ENCODE results near the gene CD82. TPM values are rescaled to one million over a fixed set of nuclear protein-coding genes. Genes with fewer than 3 reads are reported as not detected.
A peak's percentile ranks its signal among the peaks of the same experiment; 100 is the strongest.

CD82 gene
- total and polyA plus RNA-seq, 7 experiments from 2014 or later = 36.4 to 319 (median 57.2) TPM

DNA sequence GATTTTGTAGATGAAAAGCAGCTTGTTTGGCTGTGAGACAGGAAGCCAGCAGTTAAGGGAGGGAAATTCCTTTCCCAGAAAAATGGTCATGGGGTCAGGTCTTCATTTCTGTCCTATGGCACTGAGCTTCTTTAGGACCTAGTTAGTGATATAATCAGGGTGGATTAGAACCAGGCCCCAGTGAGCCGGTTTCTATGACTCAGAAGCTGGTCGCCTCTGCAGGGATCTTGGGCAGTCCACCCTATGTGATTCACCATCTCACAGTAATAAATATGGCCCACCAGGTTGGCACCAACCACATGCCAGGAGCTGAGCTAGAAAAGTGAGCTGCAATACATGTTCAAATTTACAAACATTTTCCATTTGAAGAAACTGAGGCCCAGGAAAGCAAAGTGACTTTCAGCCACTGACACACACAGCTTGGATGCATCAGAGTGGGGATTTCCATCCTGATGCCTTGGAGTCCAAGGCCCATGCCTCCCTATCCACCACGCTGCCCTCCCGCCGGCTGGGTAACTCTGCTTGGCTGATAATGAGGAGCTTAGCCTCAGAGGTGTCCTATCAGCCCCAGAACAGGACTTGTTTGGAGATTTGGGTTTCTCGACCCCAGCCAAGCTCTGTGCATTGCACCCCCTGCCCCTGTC, 42.0 kb downstream of the CD82 start:
- Histone ChIP-seq H3K4me3 (ENCODE audit: low read length) (no peak overlapping the region), H3K27ac (ENCODE audit: low read depth, low read length) (peak overlapping the region; percentile 1), H3K36me3 (ENCODE audit: control insufficient read depth in 2 of 3, insufficient read depth in 3 of 3, low read length in 3 of 3) (peaks cover 0 to 23% (median 0%) of the 10 kb centered on the region in 3 experiments), H3K4me1 (ENCODE audit: control insufficient read depth in 2 of 2, insufficient read depth in 2 of 2, low read length in 2 of 2) (peaks cover 35 to 42% of the 10 kb centered on the region in 2 donors), H3K27me3 (ENCODE audit: control insufficient read depth in 2 of 2, insufficient read depth in 2 of 2, low read length in 2 of 2) (no peaks in the 10 kb centered on the region), H3K9me3 (ENCODE audit: control insufficient read depth in 2 of 3, low read length in 3 of 3) (no peaks in the 10 kb centered on the region)
- intact Hi-C loops (cut with micrococcal nuclease) = no loop called here
- Mint-ChIP-seq H3K36me3 (peaks cover 0 to 49% (median 15%) of the 10 kb centered on the region in 5 donors), H3K9me3 (no peaks in the 10 kb centered on the region), H3K4me1 (peaks cover 34 to 69% (median 48%) of the 10 kb centered on the region in 7 donors), H3K4me3 (peak overlapping the region in 1 of 10 donors; percentile 38), H3K27ac (peak overlapping the region; percentile 2 to 93 (median 89)), H3K27me3 (no peaks in the 10 kb centered on the region)
- DNase-seq (no peak), ATAC-seq (no peak)
- POLR2A ChIA-PET = interaction anchor here (1.0 to 1.3 kb wide), 4 partner anchors 10 to 42 kb away, joined by 3 to 5 read pairs (median 4); partner anchors contain the start of gene CD82
- CTCF ChIA-PET = interaction anchor here (0.8 kb wide), 1 partner anchor 48 kb away, joined by 5 read pairs; no protein-coding TSS in a partner anchor

DNA sequence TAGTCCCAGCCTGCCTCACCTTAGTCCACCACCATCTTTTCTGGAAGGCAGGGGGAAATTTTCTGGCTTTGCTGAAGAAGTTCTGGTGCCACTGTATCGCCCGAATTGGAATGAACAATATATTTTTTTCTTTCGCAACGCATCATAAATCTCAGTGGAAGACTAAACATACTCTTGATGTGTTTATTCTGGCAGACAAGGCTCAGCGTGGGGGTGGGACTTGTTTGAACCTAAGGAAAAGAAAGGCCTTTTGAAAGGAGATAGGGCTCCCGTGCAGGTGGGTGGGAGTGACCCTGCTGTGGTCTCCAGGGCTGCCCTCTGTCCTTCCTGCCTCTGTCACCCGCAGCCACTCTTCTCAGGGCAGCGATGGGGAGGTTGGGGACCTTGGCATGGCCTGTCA, 42.5 kb downstream of the CD82 start:
- peak overlapping the region in 1 of 10 donors; percentile 38 for H3K4me3 Mint-ChIP-seq
- intact Hi-C loops (cut with micrococcal nuclease) = no loop called here
- ATAC-seq (no peak), DNase-seq (no peak)
- H3K9me3 ChIP-seq (ENCODE audit: control insufficient read depth in 2 of 3, low read length in 3 of 3) = no peaks in the 10 kb centered on the region
- H3K36me3 ChIP-seq (ENCODE audit: control insufficient read depth in 2 of 3, insufficient read depth in 3 of 3, low read length in 3 of 3) = peaks cover 0 to 23% (median 0%) of the 10 kb centered on the region in 3 experiments
- peaks cover 0 to 49% (median 15%) of the 10 kb centered on the region in 5 donors for H3K36me3 Mint-ChIP-seq
- peak overlapping the region; percentile 56 to 94 (median 90) for H3K27ac Mint-ChIP-seq
- peak overlapping the region; percentile 40 for H3K27ac ChIP-seq (ENCODE audit: low read depth, low read length)
- ChIA-PET POLR2A (interaction anchor here (1.0 to 1.3 kb wide), 4 partner anchors 11 to 42 kb away, joined by 3 to 5 read pairs (median 4); partner anchors contain the start of gene CD82), CTCF (interaction anchor here (0.8 kb wide), 1 partner anchor 49 kb away, joined by 5 read pairs; no protein-coding TSS in a partner anchor)
- H3K4me3 ChIP-seq (ENCODE audit: low read length) = no peak overlapping the region
- H3K27me3 Mint-ChIP-seq = no peaks in the 10 kb centered on the region
- H3K27me3 ChIP-seq (ENCODE audit: control insufficient read depth in 2 of 2, insufficient read depth in 2 of 2, low read length in 2 of 2) = no peaks in the 10 kb centered on the region
- no peaks in the 10 kb centered on the region for H3K9me3 Mint-ChIP-seq
- peaks cover 39 to 47% of the 10 kb centered on the region in 2 donors for H3K4me1 ChIP-seq (ENCODE audit: control insufficient read depth in 2 of 2, insufficient read depth in 2 of 2, low read length in 2 of 2)
- H3K4me1 Mint-ChIP-seq = peaks cover 34 to 72% (median 54%) of the 10 kb centered on the region in 7 donors

DNA sequence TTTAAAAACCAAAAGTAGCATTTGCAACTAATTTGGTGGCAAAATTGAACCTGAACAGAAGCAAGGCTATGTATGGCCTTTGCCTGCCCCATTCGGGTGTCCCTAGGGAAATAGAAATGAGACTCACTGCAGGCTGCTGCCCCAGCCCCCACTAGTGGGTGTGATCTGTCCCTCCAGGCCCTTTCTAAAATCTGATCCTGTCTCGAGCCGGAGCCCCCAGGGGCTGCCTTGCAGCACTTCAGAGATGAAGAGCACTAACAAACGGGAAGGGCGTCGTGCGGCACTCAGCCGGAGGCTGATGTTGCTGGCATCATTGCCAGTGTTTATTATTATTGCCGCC, 43.2 kb downstream of the CD82 start:
- DNase-seq (no peak), ATAC-seq (no peak)
- H3K36me3 ChIP-seq (ENCODE audit: control insufficient read depth in 2 of 3, insufficient read depth in 3 of 3, low read length in 3 of 3) = peaks cover 0 to 23% (median 0%) of the 10 kb centered on the region in 3 experiments
- Mint-ChIP-seq H3K9me3 (no peaks in the 10 kb centered on the region), H3K36me3 (peaks cover 0 to 47% (median 15%) of the 10 kb centered on the region in 5 donors), H3K27ac (peak overlapping the region in 8 of 9 donors; percentile 69 to 94 (median 90)), H3K27me3 (no peaks in the 10 kb centered on the region), H3K4me3 (peak overlapping the region in 6 of 10 donors; percentile 16 to 76 (median 55)), H3K4me1 (peaks cover 36 to 78% (median 60%) of the 10 kb centered on the region in 7 donors)
- H3K27ac ChIP-seq (ENCODE audit: low read depth, low read length) = peak overlapping the region; percentile 40
- CTCF ChIA-PET = interaction anchor here (1.1 to 14.7 kb wide), 3 partner anchors 13 to 50 kb away, joined by 3 to 379 read pairs (median 3); partner anchors contain the start of gene CD82
- H3K4me1 ChIP-seq (ENCODE audit: control insufficient read depth in 2 of 2, insufficient read depth in 2 of 2, low read length in 2 of 2) = peaks cover 45 to 53% of the 10 kb centered on the region in 2 donors
- intact Hi-C loops (cut with micrococcal nuclease) = no loop called here
- POLR2A ChIA-PET = interaction anchor here (1.8 to 6.0 kb wide), 4 partner anchors 10 to 44 kb away, joined by 10 to 42 read pairs (median 16); partner anchors contain the start of gene CD82
- H3K4me3 ChIP-seq (ENCODE audit: low read length) = no peak overlapping the region
- no peaks in the 10 kb centered on the region for H3K9me3 ChIP-seq (ENCODE audit: control insufficient read depth in 2 of 3, low read length in 3 of 3)
- H3K27me3 ChIP-seq (ENCODE audit: control insufficient read depth in 2 of 2, insufficient read depth in 2 of 2, low read length in 2 of 2) = no peaks in the 10 kb centered on the region

DNA sequence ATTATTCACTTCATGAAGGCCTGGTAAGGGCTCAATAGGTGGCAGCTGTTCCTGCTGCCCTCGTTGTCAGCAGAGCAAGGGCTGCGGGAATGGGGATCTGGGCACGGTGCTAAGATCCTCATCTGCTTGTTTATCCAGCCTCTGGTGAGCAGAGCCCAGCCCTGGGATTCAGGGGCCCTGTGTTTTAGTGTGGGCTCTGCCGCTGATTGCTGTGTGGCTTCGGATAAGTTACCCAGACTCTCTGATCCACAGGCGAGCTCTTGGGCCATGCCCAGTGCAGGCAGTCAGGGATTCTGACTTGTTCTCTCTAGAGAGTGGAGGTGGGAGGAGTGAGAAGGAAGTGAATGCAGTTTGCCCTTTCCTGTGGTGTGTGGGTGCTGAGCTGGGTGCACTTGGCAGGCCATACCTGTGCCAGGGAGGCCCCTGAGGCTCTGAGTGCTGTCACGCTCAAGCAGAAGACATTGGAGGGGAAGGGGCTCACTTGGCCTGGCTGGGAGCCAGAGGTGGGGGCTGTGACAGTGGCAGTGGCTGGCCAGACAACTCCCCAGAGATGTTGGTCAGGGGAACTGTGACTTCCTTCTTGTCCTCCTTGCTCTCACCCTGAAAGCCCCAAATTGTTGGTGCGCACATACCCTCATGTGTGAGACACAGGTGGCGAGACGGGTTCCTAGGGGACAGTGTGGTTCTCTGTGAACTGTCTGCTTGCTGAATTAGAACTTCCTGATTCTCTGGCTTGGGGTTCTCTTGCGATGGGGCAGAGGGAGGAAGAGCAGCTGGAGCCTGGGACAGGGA, 43.7 kb downstream of the CD82 start:
- intact Hi-C loops (cut with micrococcal nuclease) = loop anchor here in 1 of 2 donors (1.0 kb wide), 1 partner anchor 12 kb away; no protein-coding TSS in a partner anchor
- Mint-ChIP-seq H3K9me3 (no peaks in the 10 kb centered on the region), H3K27ac (peak overlapping the region; percentile 86 to 94 (median 90)), H3K4me3 (peak overlapping the region; percentile 33 to 76 (median 68)), H3K36me3 (peaks cover 0 to 44% (median 11%) of the 10 kb centered on the region in 5 donors), H3K4me1 (peaks cover 34 to 78% (median 64%) of the 10 kb centered on the region in 7 donors), H3K27me3 (no peaks in the 10 kb centered on the region)
- Histone ChIP-seq H3K4me3 (ENCODE audit: low read length) (no peak overlapping the region), H3K9me3 (ENCODE audit: control insufficient read depth in 2 of 3, low read length in 3 of 3) (no peaks in the 10 kb centered on the region), H3K27ac (ENCODE audit: low read depth, low read length) (peak overlapping the region; percentile 40), H3K4me1 (ENCODE audit: control insufficient read depth in 2 of 2, insufficient read depth in 2 of 2, low read length in 2 of 2) (peaks cover 51 to 57% of the 10 kb centered on the region in 2 donors), H3K27me3 (ENCODE audit: control insufficient read depth in 2 of 2, insufficient read depth in 2 of 2, low read length in 2 of 2) (no peaks in the 10 kb centered on the region), H3K36me3 (ENCODE audit: control insufficient read depth in 2 of 3, insufficient read depth in 3 of 3, low read length in 3 of 3) (peaks cover 0 to 18% (median 0%) of the 10 kb centered on the region in 3 experiments)
- DNase-seq (peak in 3 of 9 donors; percentile 32 to 36 (median 36)), ATAC-seq (peak; percentile 58)
- ChIA-PET CTCF (interaction anchor here (0.8 to 14.7 kb wide), 4 partner anchors 13 to 50 kb away, joined by 3 to 379 read pairs (median 3); partner anchors contain the start of gene CD82), POLR2A (interaction anchor here (0.9 to 6.0 kb wide), 6 partner anchors 10 to 44 kb away, joined by 3 to 42 read pairs (median 10); partner anchors contain the start of gene CD82)

DNA sequence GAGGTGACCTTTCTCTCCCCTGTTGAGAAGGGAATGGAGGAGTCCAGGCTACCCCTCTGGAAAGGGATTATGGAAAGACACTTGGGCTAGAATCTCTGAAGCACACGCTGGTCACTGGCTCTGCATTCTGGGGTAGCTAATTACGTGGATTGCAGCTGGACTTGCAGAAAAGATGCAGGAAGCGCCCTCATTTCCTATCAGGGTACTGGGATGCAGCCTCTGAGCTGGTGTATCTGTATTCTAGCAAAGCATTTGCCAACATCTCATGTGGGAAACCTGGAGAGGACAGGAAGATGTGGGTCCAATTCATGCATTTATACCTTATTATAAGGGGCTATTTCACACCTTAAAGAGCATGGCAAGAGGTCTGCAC, 44.3 kb downstream of the CD82 start:
- intact Hi-C loops (cut with micrococcal nuclease) = loop anchor here in 1 of 2 donors (1.0 kb wide), 1 partner anchor 12 kb away; no protein-coding TSS in a partner anchor
- peaks cover 35 to 83% (median 68%) of the 10 kb centered on the region in 7 donors for H3K4me1 Mint-ChIP-seq

More for the DNA sequence above, 44.3 kb downstream of the CD82 start:
- H3K4me3 Mint-ChIP-seq = peak overlapping the region in 9 of 10 donors; percentile 1 to 76 (median 71)
- H3K27me3 Mint-ChIP-seq = no peaks in the 10 kb centered on the region
- H3K36me3 Mint-ChIP-seq = peaks cover 0 to 46% (median 11%) of the 10 kb centered on the region in 5 donors
- H3K36me3 ChIP-seq (ENCODE audit: control insufficient read depth in 2 of 3, insufficient read depth in 3 of 3, low read length in 3 of 3) = peaks cover 0 to 12% (median 0%) of the 10 kb centered on the region in 3 experiments
- H3K27me3 ChIP-seq (ENCODE audit: control insufficient read depth in 2 of 2, insufficient read depth in 2 of 2, low read length in 2 of 2) = no peaks in the 10 kb centered on the region
- CTCF ChIA-PET = interaction anchor here (0.8 to 14.7 kb wide), 4 partner anchors 14 to 51 kb away, joined by 3 to 379 read pairs (median 3); partner anchors contain the start of gene CD82
- POLR2A ChIA-PET = interaction anchor here (0.6 to 6.0 kb wide), 8 partner anchors 11 to 45 kb away, joined by 3 to 42 read pairs (median 6); partner anchors contain the start of gene CD82
- no peaks in the 10 kb centered on the region for H3K9me3 Mint-ChIP-seq
- no peak overlapping the region for H3K4me3 ChIP-seq (ENCODE audit: low read length)
- H3K4me1 ChIP-seq (ENCODE audit: control insufficient read depth in 2 of 2, insufficient read depth in 2 of 2, low read length in 2 of 2) = peaks cover 57 to 60% of the 10 kb centered on the region in 2 donors
- no peaks in the 10 kb centered on the region for H3K9me3 ChIP-seq (ENCODE audit: control insufficient read depth in 2 of 3, low read length in 3 of 3)
- peak overlapping the region; percentile 38 for H3K27ac ChIP-seq (ENCODE audit: low read depth, low read length)
- DNase-seq (no peak), ATAC-seq (no peak)
- H3K27ac Mint-ChIP-seq = peak overlapping the region; percentile 86 to 94 (median 90)

Measured in naive thymus-derived CD4-positive, alpha-beta T cell (primary cell).